CD4-positive, alpha-beta T cell (primary cell): Measurements from ENCODE around the gene TLL1. TPM values are rescaled to one million over a fixed set of nuclear protein-coding genes. Genes with fewer than 3 reads are reported as not detected.

ENCODE experiments used
- ATAC-seq: fragments of 200-7000 bp; cut with Tn5 transposase; one replicate; pipeline ENCODE4 v1.10.0; 2022; ENCODE audit warnings: mild to moderate bottlenecking; ENCODE audit not compliant: poor library complexity
- CTCF ChIA-PET: fragments of 350-600 bp; sonication (Branson Sonifier 250); formaldehyde crosslinking; loops from one replicate; lab custom pipeline; 2021; ENCODE audit warnings: antibody characterized with exemption, inconsistent platforms; lab: Charles Lee
- POLR2A ChIA-PET: fragments of 350-600 bp; sonication (Branson Sonifier 250); formaldehyde crosslinking; loops from one replicate; lab custom pipeline; 2021; ENCODE audit warnings: antibody characterized with exemption, inconsistent platforms; lab: Charles Lee
- DNase-seq, 14 experiments: peaks; one replicate each; pipeline ENCODE4 v3.0.0-alpha.2; 2013 to 2020; ENCODE audit warnings: mixed read lengths in 2 of 14
- H3K27ac ChIP-seq, 2 donors: one replicate each; pipeline versions ENCODE4 v1.5.1 to v1.7.0; 2013; ENCODE audit warnings: low read length in 2 of 2, low read depth in 1 of 2, mild to moderate bottlenecking in 1 of 2
- H3K27me3 ChIP-seq, 2 experiments: 1 replicate in 1 of 2; 2 replicates in 1 of 2; pipeline versions ENCODE4 v1.6.1 to v1.7.0; 2013; ENCODE audit warnings: low read length in 2 of 2, control low read depth in 1 of 2, mild to moderate bottlenecking in 1 of 2, moderate library complexity in 1 of 2; ENCODE audit not compliant: insufficient read depth in 2 of 2, control insufficient read depth in 1 of 2
- H3K36me3 ChIP-seq: one replicate; pipeline ENCODE4 v1.6.1; 2013; ENCODE audit warnings: low read length, control low read depth; ENCODE audit not compliant: insufficient read depth
- H3K4me1 ChIP-seq: one replicate; pipeline ENCODE4 v1.6.1; 2013; ENCODE audit warnings: low read length, control low read depth; ENCODE audit not compliant: insufficient read depth
- H3K4me3 ChIP-seq: one replicate; pipeline ENCODE4 v1.5.1; 2013; ENCODE audit warnings: mild to moderate bottlenecking, low read length, moderate library complexity
- H3K9me3 ChIP-seq, 2 experiments: 1 replicate in 1 of 2; 2 replicates in 1 of 2; pipeline versions ENCODE4 v1.6.1 to v1.7.0; 2013; ENCODE audit warnings: low read length in 2 of 2, mild to moderate bottlenecking in 2 of 2, control low read depth in 1 of 2, moderate library complexity in 1 of 2; ENCODE audit not compliant: control insufficient read depth in 1 of 2, insufficient read depth in 1 of 2
- H3K27ac Mint-ChIP-seq: one replicate; pipeline ENCODE4 v1.8.0; 2020; ENCODE audit warnings: mixed read lengths
- H3K27me3 Mint-ChIP-seq: one replicate; pipeline ENCODE4 v1.8.0; 2021; ENCODE audit warnings: mixed read lengths
- H3K36me3 Mint-ChIP-seq: one replicate; pipeline ENCODE4 v1.8.0; 2021; ENCODE audit warnings: low read depth, mixed read lengths
- H3K4me1 Mint-ChIP-seq: one replicate; pipeline ENCODE4 v1.8.0; 2021; ENCODE audit warnings: low read depth, mixed read lengths
- H3K4me3 Mint-ChIP-seq: one replicate; pipeline ENCODE4 v1.8.0; 2020; ENCODE audit warnings: mild to moderate bottlenecking, mixed read lengths
- H3K9me3 Mint-ChIP-seq: one replicate; pipeline ENCODE4 v1.8.0; 2020; ENCODE audit warnings: mixed read lengths
- intact Hi-C, 2 experiments: fragments of 100-400 bp; cut with DNase I in 1 of 2; cut with micrococcal nuclease in 1 of 2; formaldehyde crosslinking; loops; one replicate each; pipeline versions ENCODE4 v1.15.1 to v1.9.0; 2023 to 2025; cut with DNase I, micrococcal nuclease
- total RNA-seq, 174 experiments: library from RNA in 2 of 174; stranded (reverse) in 2 of 174; gene quantifications; one replicate each; pipeline ENCODE4 v1.2.3 and lab custom pipeline; 2021 to 2026
- TF ChIP-seq, protein P1 (sequence below): fragments of 200-600 bp; IDR thresholded peaks from one replicate; pipeline ENCODE4 v1.8.0; 2022; ENCODE audit warnings: antibody characterized with exemption, mild to moderate bottlenecking

TLL1 gene
- total RNA-seq, 2 experiments from 2014 or later = not detected

DNA sequence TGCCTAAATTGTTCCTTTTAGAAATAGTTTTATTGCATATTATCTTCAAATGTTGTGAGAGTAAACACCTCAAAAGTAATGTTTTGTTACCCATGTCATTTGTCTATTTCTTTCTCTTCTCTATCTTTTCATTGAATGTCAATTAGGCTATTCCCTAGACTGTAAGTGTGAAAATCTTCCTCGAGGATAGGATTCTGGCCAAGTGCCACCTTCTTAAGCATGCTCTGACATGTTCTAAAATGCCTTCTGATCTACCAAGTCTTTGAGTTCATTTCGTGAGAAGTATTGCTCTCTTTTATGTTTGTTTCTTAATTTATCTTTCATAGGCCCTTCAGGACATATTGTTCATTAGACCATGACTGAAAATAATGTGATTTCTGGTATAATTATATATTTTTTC lies 44.1 kb upstream of the TLL1 start:
- Histone ChIP-seq H3K4me3 (no peak overlapping the region), H3K27ac (no peak overlapping the region), H3K36me3 (no peaks in the 10 kb centered on the region), H3K9me3 (no peaks in the 10 kb centered on the region), H3K4me1 (no peaks in the 10 kb centered on the region), H3K27me3 (no peaks in the 10 kb centered on the region)
- ChIA-PET POLR2A (no interaction called here), CTCF (no interaction called here)
- DNase-seq (no peak), ATAC-seq (no peak)
- TF ChIP-seq, protein P1, sequence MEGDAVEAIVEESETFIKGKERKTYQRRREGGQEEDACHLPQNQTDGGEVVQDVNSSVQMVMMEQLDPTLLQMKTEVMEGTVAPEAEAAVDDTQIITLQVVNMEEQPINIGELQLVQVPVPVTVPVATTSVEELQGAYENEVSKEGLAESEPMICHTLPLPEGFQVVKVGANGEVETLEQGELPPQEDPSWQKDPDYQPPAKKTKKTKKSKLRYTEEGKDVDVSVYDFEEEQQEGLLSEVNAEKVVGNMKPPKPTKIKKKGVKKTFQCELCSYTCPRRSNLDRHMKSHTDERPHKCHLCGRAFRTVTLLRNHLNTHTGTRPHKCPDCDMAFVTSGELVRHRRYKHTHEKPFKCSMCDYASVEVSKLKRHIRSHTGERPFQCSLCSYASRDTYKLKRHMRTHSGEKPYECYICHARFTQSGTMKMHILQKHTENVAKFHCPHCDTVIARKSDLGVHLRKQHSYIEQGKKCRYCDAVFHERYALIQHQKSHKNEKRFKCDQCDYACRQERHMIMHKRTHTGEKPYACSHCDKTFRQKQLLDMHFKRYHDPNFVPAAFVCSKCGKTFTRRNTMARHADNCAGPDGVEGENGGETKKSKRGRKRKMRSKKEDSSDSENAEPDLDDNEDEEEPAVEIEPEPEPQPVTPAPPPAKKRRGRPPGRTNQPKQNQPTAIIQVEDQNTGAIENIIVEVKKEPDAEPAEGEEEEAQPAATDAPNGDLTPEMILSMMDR = no peak
- no peak overlapping the region for H3K27ac Mint-ChIP-seq
- H3K27me3 Mint-ChIP-seq = no peaks in the 10 kb centered on the region
- H3K9me3 Mint-ChIP-seq = peaks cover 4% of the 10 kb centered on the region
- intact Hi-C loops = no loop called here
- no peak overlapping the region for H3K4me3 Mint-ChIP-seq
- no peaks in the 10 kb centered on the region for H3K4me1 Mint-ChIP-seq
- H3K36me3 Mint-ChIP-seq = no peaks in the 10 kb centered on the region

DNA sequence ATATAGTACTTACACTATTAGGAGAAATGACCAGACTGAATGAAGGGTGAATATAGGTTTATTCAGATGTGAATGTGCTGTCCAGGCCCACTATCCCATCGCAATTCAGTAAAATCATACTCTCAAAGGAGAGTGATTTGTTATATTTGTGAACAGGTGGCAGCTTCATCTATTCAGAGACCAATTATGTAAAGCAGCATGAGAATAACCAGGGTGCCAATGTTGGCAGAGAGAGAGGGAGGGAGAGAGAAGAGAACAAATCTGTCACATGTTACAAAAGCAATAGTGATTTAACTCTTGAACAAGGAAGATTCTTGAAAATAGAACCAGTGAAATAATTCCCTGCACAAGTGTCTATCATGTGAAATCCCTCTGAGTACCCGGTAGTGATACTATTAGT lies 38.9 kb upstream of the TLL1 start:
- no peaks in the 10 kb centered on the region for H3K9me3 Mint-ChIP-seq
- Histone ChIP-seq H3K4me3 (no peak overlapping the region), H3K27me3 (no peaks in the 10 kb centered on the region), H3K4me1 (no peaks in the 10 kb centered on the region), H3K27ac (no peak overlapping the region), H3K36me3 (no peaks in the 10 kb centered on the region), H3K9me3 (no peaks in the 10 kb centered on the region)
- ChIA-PET CTCF (no interaction called here), POLR2A (no interaction called here)
- no peaks in the 10 kb centered on the region for H3K4me1 Mint-ChIP-seq
- no peak for DNase-seq
- ATAC-seq = no peak
- no peak overlapping the region for H3K27ac Mint-ChIP-seq
- TF ChIP-seq, protein P1 = no peak
- no peaks in the 10 kb centered on the region for H3K36me3 Mint-ChIP-seq
- intact Hi-C loops = no loop called here
- H3K27me3 Mint-ChIP-seq = no peaks in the 10 kb centered on the region
- no peak overlapping the region for H3K4me3 Mint-ChIP-seq

DNA sequence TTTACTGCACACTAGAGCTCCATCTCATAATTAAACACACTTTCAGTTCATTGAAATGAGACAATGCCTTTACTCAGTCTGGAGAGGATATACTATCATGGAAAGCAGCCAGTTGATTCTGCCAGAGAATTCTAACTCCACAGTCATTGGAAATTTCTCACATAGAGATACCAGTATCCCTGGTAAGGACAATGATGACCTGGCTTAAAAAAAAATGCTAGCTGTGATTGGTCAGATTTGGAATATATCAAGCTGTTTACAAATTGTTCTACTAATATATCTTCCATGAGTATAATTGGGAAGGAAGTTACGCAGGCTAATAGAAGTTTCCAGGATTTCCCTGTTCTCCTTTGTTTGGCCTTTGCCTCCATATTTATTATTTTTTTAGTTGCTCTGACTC lies 34.5 kb upstream of the TLL1 start:
- Histone ChIP-seq H3K4me3 (no peak overlapping the region), H3K9me3 (no peaks in the 10 kb centered on the region), H3K27ac (no peak overlapping the region), H3K4me1 (no peaks in the 10 kb centered on the region), H3K36me3 (no peaks in the 10 kb centered on the region), H3K27me3 (no peaks in the 10 kb centered on the region)
- no peaks in the 10 kb centered on the region for H3K36me3 Mint-ChIP-seq
- H3K4me1 Mint-ChIP-seq = no peaks in the 10 kb centered on the region
- ATAC-seq (no peak), DNase-seq (no peak)
- H3K27me3 Mint-ChIP-seq = no peaks in the 10 kb centered on the region
- intact Hi-C loops = no loop called here
- no peaks in the 10 kb centered on the region for H3K9me3 Mint-ChIP-seq
- POLR2A ChIA-PET = no interaction called here
- CTCF ChIA-PET = no interaction called here
- TF ChIP-seq, protein P1 = no peak
- no peak overlapping the region for H3K4me3 Mint-ChIP-seq
- H3K27ac Mint-ChIP-seq = no peak overlapping the region
